Measurements from ENCODE around the gene ALDH16A1.

The ALDH16A1 gene

GRCh38 chr19:49497789-49498103 is 44.7 kb downstream of the ALDH16A1 start:
- Histone ChIP-seq H3K36me3 (ENCODE audit: insufficient read depth, low read length) (peaks cover 34% of the 10 kb centered on the region), H2AFZ (ENCODE audit: low read depth, low read length) (no peak overlapping the region), H3K27me3 (ENCODE audit: insufficient read depth, low read length) (no peaks in the 10 kb centered on the region), H3K4me1 (ENCODE audit: insufficient read depth, low read length) (peaks cover 19% of the 10 kb centered on the region), H3K9me3 (ENCODE audit: low read length) (no peaks in the 10 kb centered on the region), H3K4me3 (ENCODE audit: low read length) (peak overlapping the region; percentile 100)

GRCh38 chr19:49498475-49498874 is 45.5 kb downstream of the ALDH16A1 start:
- peaks cover 23% of the 10 kb centered on the region for H3K4me1 ChIP-seq (ENCODE audit: insufficient read depth, low read length)
- H3K27me3 ChIP-seq (ENCODE audit: insufficient read depth, low read length): no peaks in the 10 kb centered on the region
- H2AFZ ChIP-seq (ENCODE audit: low read depth, low read length): no peak overlapping the region
- H3K36me3 ChIP-seq (ENCODE audit: insufficient read depth, low read length): peaks cover 31% of the 10 kb centered on the region
- no peaks in the 10 kb centered on the region for H3K9me3 ChIP-seq (ENCODE audit: low read length)
- no peak overlapping the region for H3K4me3 ChIP-seq (ENCODE audit: low read length)

- H3K9me3 ChIP-seq (ENCODE audit: low read length): no peaks in the 10 kb centered on the region
- peaks cover 25% of the 10 kb centered on the region for H3K4me1 ChIP-seq (ENCODE audit: insufficient read depth, low read length)
- H3K27me3 ChIP-seq (ENCODE audit: insufficient read depth, low read length): no peaks in the 10 kb centered on the region
- no peak overlapping the region for H3K4me3 ChIP-seq (ENCODE audit: low read length)
- H2AFZ ChIP-seq (ENCODE audit: low read depth, low read length): no peak overlapping the region
- peaks cover 31% of the 10 kb centered on the region for H3K36me3 ChIP-seq (ENCODE audit: insufficient read depth, low read length)
Measured at GRCh38 chr19:49499030-49499670, 46.1 kb downstream of the ALDH16A1 start.

DNA sequence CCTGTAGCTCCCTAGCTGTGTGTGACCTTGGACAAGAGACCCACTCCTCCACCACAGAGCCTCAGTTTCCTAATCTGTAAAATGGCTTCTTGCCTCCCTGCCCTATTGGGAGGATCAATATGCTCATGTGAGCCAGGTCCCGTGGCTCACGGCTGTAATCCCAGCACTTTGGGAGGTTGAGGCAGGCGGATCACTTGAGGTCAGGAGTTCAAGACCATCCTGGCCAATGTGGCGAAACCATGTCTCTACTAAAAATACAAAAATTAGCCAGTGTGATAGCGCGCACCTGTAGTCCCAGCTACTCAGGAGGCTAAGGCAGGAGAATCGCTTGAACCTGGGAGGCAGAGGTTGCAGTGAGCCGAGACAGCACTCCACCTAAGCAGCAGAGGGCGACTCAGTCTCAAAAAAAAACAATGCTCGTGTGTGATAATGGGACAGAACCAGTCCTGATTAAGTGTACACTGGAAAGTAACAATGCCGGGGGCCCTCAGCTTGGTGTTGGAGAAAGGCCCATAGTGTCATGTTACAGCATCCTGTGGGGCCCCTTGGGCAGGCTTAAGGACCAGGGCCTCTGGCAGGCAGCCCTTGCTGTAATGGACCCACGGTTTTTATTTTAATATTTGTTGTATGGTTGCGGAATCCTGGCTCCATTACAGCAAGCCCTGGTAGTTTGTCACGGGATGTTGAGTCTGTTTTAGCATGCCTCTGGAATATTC is 50.0 kb downstream of the ALDH16A1 start:
- Histone ChIP-seq H3K4me3 (ENCODE audit: low read length) (no peak overlapping the region), H3K9me3 (ENCODE audit: low read length) (no peaks in the 10 kb centered on the region), H2AFZ (ENCODE audit: low read depth, low read length) (peak overlapping the region; percentile 64), H3K27me3 (ENCODE audit: insufficient read depth, low read length) (no peaks in the 10 kb centered on the region), H3K36me3 (ENCODE audit: insufficient read depth, low read length) (peaks cover 20% of the 10 kb centered on the region), H3K4me1 (ENCODE audit: insufficient read depth, low read length) (peaks cover 14% of the 10 kb centered on the region)

DNA sequence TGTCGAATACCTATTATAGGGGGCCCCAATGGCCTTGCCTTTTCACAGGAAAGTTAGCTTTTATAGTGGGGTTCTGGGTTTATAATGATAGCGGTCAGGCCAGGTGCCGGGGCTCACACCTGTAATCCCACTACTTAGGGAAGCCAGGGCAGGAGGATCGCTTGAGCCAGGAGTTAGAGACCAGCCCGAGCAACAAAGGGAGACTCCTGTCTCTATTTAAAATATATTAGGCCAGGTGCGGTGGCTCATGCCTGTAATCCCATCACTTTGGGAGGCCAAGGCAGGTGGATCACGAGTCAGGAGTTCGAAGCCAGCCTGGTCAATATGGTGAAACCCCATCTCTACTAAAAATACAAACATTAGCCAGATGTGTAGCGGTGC is 50.5 kb downstream of the ALDH16A1 start:
- Histone ChIP-seq H3K36me3 (ENCODE audit: insufficient read depth, low read length) (peaks cover 14% of the 10 kb centered on the region), H3K9me3 (ENCODE audit: low read length) (no peaks in the 10 kb centered on the region), H3K4me1 (ENCODE audit: insufficient read depth, low read length) (peaks cover 9% of the 10 kb centered on the region), H2AFZ (ENCODE audit: low read depth, low read length) (peak overlapping the region; percentile 64), H3K4me3 (ENCODE audit: low read length) (no peak overlapping the region), H3K27me3 (ENCODE audit: insufficient read depth, low read length) (no peaks in the 10 kb centered on the region)

GRCh38 chr19:49506575-49507105 is 53.6 kb downstream of the ALDH16A1 start:
- H3K4me3 ChIP-seq (ENCODE audit: low read length): no peak overlapping the region
- no peaks in the 10 kb centered on the region for H3K36me3 ChIP-seq (ENCODE audit: insufficient read depth, low read length)
- H3K9me3 ChIP-seq (ENCODE audit: low read length): no peaks in the 10 kb centered on the region
- no peaks in the 10 kb centered on the region for H3K27me3 ChIP-seq (ENCODE audit: insufficient read depth, low read length)
- H3K4me1 ChIP-seq (ENCODE audit: insufficient read depth, low read length): peaks cover 8% of the 10 kb centered on the region
- H2AFZ ChIP-seq (ENCODE audit: low read depth, low read length): no peak overlapping the region

GRCh38 chr19:49507803-49508494 is 54.9 kb downstream of the ALDH16A1 start:
- no peaks in the 10 kb centered on the region for H3K9me3 ChIP-seq (ENCODE audit: low read length)
- peaks cover 17% of the 10 kb centered on the region for H3K4me1 ChIP-seq (ENCODE audit: insufficient read depth, low read length)
- H3K36me3 ChIP-seq (ENCODE audit: insufficient read depth, low read length): no peaks in the 10 kb centered on the region
- no peak overlapping the region for H3K4me3 ChIP-seq (ENCODE audit: low read length)
- H2AFZ ChIP-seq (ENCODE audit: low read depth, low read length): no peak overlapping the region
- no peaks in the 10 kb centered on the region for H3K27me3 ChIP-seq (ENCODE audit: insufficient read depth, low read length)

DNA sequence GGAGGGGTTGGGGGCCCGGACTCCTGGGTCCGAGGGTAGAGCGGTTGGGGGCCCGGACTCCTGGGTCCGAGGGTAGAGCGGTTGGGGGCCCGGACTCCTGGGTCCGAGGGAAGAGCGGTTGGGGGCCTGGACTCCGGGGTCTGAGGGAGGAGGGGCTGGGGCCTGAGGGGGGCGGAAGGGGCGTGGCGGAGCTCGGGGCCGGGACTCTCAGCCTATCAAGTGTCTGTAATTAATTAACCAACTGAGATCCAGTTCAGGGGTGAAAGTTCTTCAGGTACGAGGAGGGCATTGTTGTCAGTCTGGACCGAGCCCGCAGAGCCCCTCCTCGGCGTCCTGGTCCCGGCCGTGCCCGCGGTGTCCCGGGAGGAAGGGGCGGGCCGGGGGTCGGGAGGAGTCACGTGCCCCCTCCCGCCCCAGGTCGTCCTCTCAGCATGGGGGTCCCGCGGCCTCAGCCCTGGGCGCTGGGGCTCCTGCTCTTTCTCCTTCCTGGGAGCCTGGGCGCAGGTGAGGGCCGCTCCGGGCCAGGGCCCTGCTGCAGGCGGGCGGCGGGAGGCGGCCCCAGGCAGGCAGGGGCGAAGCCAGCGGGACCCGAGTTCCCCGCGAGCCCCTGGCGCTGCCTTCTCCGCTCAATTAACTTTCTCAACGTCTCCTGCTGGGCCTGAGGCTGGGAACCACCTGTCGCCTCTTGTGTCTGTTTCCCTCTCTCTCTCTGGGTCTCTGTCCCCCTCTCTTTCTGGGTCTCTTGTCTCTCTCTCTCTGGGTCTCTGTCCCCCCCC is 60.1 kb downstream of the ALDH16A1 start:
- Histone ChIP-seq H2AFZ (ENCODE audit: low read depth, low read length) (peak overlapping the region; percentile 59), H3K4me1 (ENCODE audit: insufficient read depth, low read length) (peaks cover 17% of the 10 kb centered on the region), H3K36me3 (ENCODE audit: insufficient read depth, low read length) (no peaks in the 10 kb centered on the region), H3K4me3 (ENCODE audit: low read length) (peak overlapping the region; percentile 89), H3K27me3 (ENCODE audit: insufficient read depth, low read length) (no peaks in the 10 kb centered on the region), H3K9me3 (ENCODE audit: low read length) (no peaks in the 10 kb centered on the region)

DNA sequence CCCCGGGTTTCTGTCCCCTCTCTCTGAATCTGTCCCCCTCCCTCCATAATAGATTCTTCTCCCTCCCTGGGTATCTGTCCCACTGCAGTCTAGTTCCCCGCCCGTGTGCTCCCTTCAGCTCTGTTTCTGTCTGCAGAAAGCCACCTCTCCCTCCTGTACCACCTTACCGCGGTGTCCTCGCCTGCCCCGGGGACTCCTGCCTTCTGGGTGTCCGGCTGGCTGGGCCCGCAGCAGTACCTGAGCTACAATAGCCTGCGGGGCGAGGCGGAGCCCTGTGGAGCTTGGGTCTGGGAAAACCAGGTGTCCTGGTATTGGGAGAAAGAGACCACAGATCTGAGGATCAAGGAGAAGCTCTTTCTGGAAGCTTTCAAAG is 60.7 kb downstream of the ALDH16A1 start:
- peak overlapping the region; percentile 59 for H2AFZ ChIP-seq (ENCODE audit: low read depth, low read length)
- no peaks in the 10 kb centered on the region for H3K36me3 ChIP-seq (ENCODE audit: insufficient read depth, low read length)
- no peaks in the 10 kb centered on the region for H3K9me3 ChIP-seq (ENCODE audit: low read length)
- H3K27me3 ChIP-seq (ENCODE audit: insufficient read depth, low read length): no peaks in the 10 kb centered on the region
- peak overlapping the region; percentile 89 for H3K4me3 ChIP-seq (ENCODE audit: low read length)
- H3K4me1 ChIP-seq (ENCODE audit: insufficient read depth, low read length): peaks cover 17% of the 10 kb centered on the region

DNA sequence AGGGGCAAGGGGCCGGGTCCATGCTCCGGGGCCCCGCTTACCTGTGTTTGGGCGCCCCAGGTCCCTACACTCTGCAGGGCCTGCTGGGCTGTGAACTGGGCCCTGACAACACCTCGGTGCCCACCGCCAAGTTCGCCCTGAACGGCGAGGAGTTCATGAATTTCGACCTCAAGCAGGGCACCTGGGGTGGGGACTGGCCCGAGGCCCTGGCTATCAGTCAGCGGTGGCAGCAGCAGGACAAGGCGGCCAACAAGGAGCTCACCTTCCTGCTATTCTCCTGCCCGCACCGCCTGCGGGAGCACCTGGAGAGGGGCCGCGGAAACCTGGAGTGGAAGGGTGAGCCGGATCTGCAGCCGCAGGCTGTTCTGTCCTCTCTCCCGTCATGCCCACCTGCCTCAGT is 61.1 kb downstream of the ALDH16A1 start:
- H3K4me1 ChIP-seq (ENCODE audit: insufficient read depth, low read length): peaks cover 17% of the 10 kb centered on the region
- no peaks in the 10 kb centered on the region for H3K9me3 ChIP-seq (ENCODE audit: low read length)
- H3K4me3 ChIP-seq (ENCODE audit: low read length): no peak overlapping the region
- H3K27me3 ChIP-seq (ENCODE audit: insufficient read depth, low read length): no peaks in the 10 kb centered on the region
- H3K36me3 ChIP-seq (ENCODE audit: insufficient read depth, low read length): no peaks in the 10 kb centered on the region
- no peak overlapping the region for H2AFZ ChIP-seq (ENCODE audit: low read depth, low read length)

- H3K36me3 ChIP-seq (ENCODE audit: insufficient read depth, low read length): no peaks in the 10 kb centered on the region
- H3K27me3 ChIP-seq (ENCODE audit: insufficient read depth, low read length): no peaks in the 10 kb centered on the region
- no peak overlapping the region for H3K4me3 ChIP-seq (ENCODE audit: low read length)
- H3K9me3 ChIP-seq (ENCODE audit: low read length): no peaks in the 10 kb centered on the region
- no peak overlapping the region for H2AFZ ChIP-seq (ENCODE audit: low read depth, low read length)
- H3K4me1 ChIP-seq (ENCODE audit: insufficient read depth, low read length): peaks cover 17% of the 10 kb centered on the region
Measured at GRCh38 chr19:49515767-49516166, 62.7 kb downstream of the ALDH16A1 start.

DNA sequence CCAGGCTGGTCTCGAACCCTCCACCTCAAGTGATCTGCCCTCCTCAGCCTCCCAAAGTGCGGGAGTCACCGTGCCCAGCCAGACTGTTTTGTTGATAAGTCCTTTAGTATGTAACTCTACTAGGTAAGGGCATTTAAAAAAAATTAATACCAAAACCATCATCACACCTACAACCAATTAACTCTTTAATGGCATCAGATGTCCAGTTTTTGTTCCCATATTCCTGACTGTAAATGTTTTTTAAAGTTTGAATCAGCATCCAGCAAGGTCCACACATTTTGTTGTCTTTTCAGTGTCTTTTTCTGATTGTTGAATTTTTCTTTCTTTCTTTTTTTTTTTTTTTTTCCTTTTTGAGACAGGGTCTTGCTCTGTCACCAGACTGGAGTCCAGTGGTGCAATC is 65.0 kb downstream of the ALDH16A1 start:
- Histone ChIP-seq H2AFZ (ENCODE audit: low read depth, low read length) (no peak overlapping the region), H3K4me1 (ENCODE audit: insufficient read depth, low read length) (peaks cover 6% of the 10 kb centered on the region), H3K27me3 (ENCODE audit: insufficient read depth, low read length) (no peaks in the 10 kb centered on the region), H3K36me3 (ENCODE audit: insufficient read depth, low read length) (no peaks in the 10 kb centered on the region), H3K9me3 (ENCODE audit: low read length) (no peaks in the 10 kb centered on the region), H3K4me3 (ENCODE audit: low read length) (no peak overlapping the region)
